DOHH2 (cell line): ENCODE data around the gene OR8U1.

Experiments used
- H3F3A ChIP-seq: fragments of 200-600 bp; sonication (generic), shearing (Covaris generic); 2 replicates; pipeline ENCODE4 v1.6.0; 2016; ENCODE audit warnings: antibody characterized with exemption, mild to moderate bottlenecking; ENCODE audit not compliant: control insufficient read depth, insufficient read depth
- H3K27ac ChIP-seq: fragments of 200-600 bp; sonication (generic); 2 replicates; pipeline ENCODE4 v1.5.1; 2014; ENCODE audit warnings: low read depth, mild to moderate bottlenecking, low read length, moderate library complexity
- H3K27me3 ChIP-seq: fragments of 200-600 bp; sonication (generic); 2 replicates; pipeline ENCODE4 v1.6.1; 2014; ENCODE audit warnings: mild to moderate bottlenecking, low read length, mixed read lengths; ENCODE audit not compliant: control insufficient read depth
- H3K36me3 ChIP-seq: fragments of 200-600 bp; sonication (generic); 2 replicates; pipeline ENCODE4 v1.6.1; 2014; ENCODE audit warnings: mild to moderate bottlenecking, low read length, moderate library complexity, mixed read lengths; ENCODE audit not compliant: control insufficient read depth
- H3K4me1 ChIP-seq: fragments of 200-600 bp; sonication (generic); 2 replicates; pipeline ENCODE4 v1.6.1; 2014; ENCODE audit warnings: mild to moderate bottlenecking, low read length, mixed read lengths; ENCODE audit not compliant: control insufficient read depth
- H3K4me2 ChIP-seq: fragments of 200-600 bp; sonication (generic); 2 replicates; pipeline ENCODE4 v1.6.0; 2014; ENCODE audit warnings: mild to moderate bottlenecking, low read length, moderate library complexity
- H3K4me3 ChIP-seq: fragments of 200-600 bp; sonication (generic); 2 replicates; pipeline ENCODE4 v1.5.1; 2014; ENCODE audit warnings: mild to moderate bottlenecking, low read length, mixed read lengths
- H3K79me2 ChIP-seq: fragments of 200-600 bp; sonication (generic); 2 replicates; pipeline ENCODE4 v1.6.1; 2014; ENCODE audit warnings: mild to moderate bottlenecking, low read length, mixed read lengths; ENCODE audit not compliant: control insufficient read depth
- H3K9me2 ChIP-seq: fragments of 200-600 bp; sonication (generic); replicated peaks from 2 replicates; pipeline ENCODE4 v1.6.1; 2014; ENCODE audit warnings: mild to moderate bottlenecking, low read length, mixed read lengths; ENCODE audit not compliant: control insufficient read depth
- H3K9me3 ChIP-seq: fragments of 200-600 bp; sonication (generic); 2 replicates; pipeline ENCODE4 v1.6.1; 2014; ENCODE audit warnings: antibody characterized with exemption, low read length, mixed read lengths; ENCODE audit not compliant: control insufficient read depth, insufficient read depth
- H4K20me1 ChIP-seq: fragments of 200-600 bp; sonication (generic); 2 replicates; pipeline ENCODE4 v1.6.0; 2014; ENCODE audit warnings: low read depth, mild to moderate bottlenecking, antibody characterized with exemption, low read length, moderate library complexity; ENCODE audit not compliant: control insufficient read depth, insufficient read depth
- EZH2phosphoT487 ChIP-seq: fragments of 200-600 bp; sonication (generic); IDR thresholded peaks from 2 replicates; pipeline ENCODE4 v1.6.1; 2017; ENCODE audit warnings: borderline replicate concordance, mild to moderate bottlenecking, antibody characterized with exemption, low read length, moderate library complexity, mixed read lengths
- TF ChIP-seq, protein P1 (sequence below): fragments of 200-600 bp; sonication (generic); IDR thresholded peaks from one replicate; pipeline ENCODE4 v1.5.1; 2014; ENCODE audit warnings: antibody characterized with exemption, mild to moderate bottlenecking, low read depth, low read length; ENCODE audit not compliant: poor library complexity, severe bottlenecking

OR8U1 gene

GRCh38 chr11:56340289-56340688, 35.1 kb upstream of the OR8U1 start:
- Histone ChIP-seq H3K36me3 (no peaks in the 10 kb centered on the region), H3K27me3 (no peaks in the 10 kb centered on the region), H3K9me2 (no peaks in the 10 kb centered on the region; the same call in 1 of the 2 replicates), H3K27ac (no peak overlapping the region), H4K20me1 (no peaks in the 10 kb centered on the region), H3K9me3 (no peaks in the 10 kb centered on the region), H3K79me2 (no peaks in the 10 kb centered on the region), H3K4me2 (no peak overlapping the region), H3F3A (no peaks in the 10 kb centered on the region), H3K4me3 (no peak overlapping the region), H3K4me1 (no peaks in the 10 kb centered on the region)
- no peak for TF ChIP-seq EZH2phosphoT487
- TF ChIP-seq, protein P1, sequence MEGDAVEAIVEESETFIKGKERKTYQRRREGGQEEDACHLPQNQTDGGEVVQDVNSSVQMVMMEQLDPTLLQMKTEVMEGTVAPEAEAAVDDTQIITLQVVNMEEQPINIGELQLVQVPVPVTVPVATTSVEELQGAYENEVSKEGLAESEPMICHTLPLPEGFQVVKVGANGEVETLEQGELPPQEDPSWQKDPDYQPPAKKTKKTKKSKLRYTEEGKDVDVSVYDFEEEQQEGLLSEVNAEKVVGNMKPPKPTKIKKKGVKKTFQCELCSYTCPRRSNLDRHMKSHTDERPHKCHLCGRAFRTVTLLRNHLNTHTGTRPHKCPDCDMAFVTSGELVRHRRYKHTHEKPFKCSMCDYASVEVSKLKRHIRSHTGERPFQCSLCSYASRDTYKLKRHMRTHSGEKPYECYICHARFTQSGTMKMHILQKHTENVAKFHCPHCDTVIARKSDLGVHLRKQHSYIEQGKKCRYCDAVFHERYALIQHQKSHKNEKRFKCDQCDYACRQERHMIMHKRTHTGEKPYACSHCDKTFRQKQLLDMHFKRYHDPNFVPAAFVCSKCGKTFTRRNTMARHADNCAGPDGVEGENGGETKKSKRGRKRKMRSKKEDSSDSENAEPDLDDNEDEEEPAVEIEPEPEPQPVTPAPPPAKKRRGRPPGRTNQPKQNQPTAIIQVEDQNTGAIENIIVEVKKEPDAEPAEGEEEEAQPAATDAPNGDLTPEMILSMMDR = no peak

GRCh38 chr11:56345739-56346138, 29.7 kb upstream of the OR8U1 start, which contains the start of gene OR8K1:
OR8K1 (plus strand) TSS chr11:56346039; CDS start chr11:56346039, 0 bp downstream.
- no peaks in the 10 kb centered on the region for H3K9me3 ChIP-seq
- no peak within 1 kb of the TSS for H3K27ac ChIP-seq
- H3K4me3 ChIP-seq = no peak within 1 kb of the TSS
- no peaks in the 10 kb centered on the region for H3K9me2 ChIP-seq
- no peaks in the 10 kb centered on the region for H3K27me3 ChIP-seq
- H3F3A ChIP-seq = no peaks in the 10 kb centered on the region
- no peak for TF ChIP-seq EZH2phosphoT487
- TF ChIP-seq, protein P1 = no peak
- no peaks in the 10 kb centered on the region for H3K79me2 ChIP-seq
- no peak within 1 kb of the TSS for H3K4me2 ChIP-seq
- H3K4me1 ChIP-seq = no peaks in the 10 kb centered on the region
- H3K36me3 ChIP-seq = no peaks in the 10 kb centered on the region
- H4K20me1 ChIP-seq = no peaks in the 10 kb centered on the region

- TF ChIP-seq, protein P1 = no peak
- TF ChIP-seq EZH2phosphoT487 = no peak
- H3K4me2 ChIP-seq = no peak within 1 kb of the TSS
- H3K9me3 ChIP-seq = no peaks in the 10 kb centered on the region
- H3K9me2 ChIP-seq = no peaks in the 10 kb centered on the region
- no peak within 1 kb of the TSS for H3K27ac ChIP-seq
- no peak within 1 kb of the TSS for H3K4me3 ChIP-seq
- no peaks in the 10 kb centered on the region for H3K27me3 ChIP-seq
- no peaks in the 10 kb centered on the region for H3K4me1 ChIP-seq
- no peaks in the 10 kb centered on the region for H3F3A ChIP-seq
- no peaks in the 10 kb centered on the region for H3K79me2 ChIP-seq
- no peaks in the 10 kb centered on the region for H4K20me1 ChIP-seq
- H3K36me3 ChIP-seq = no peaks in the 10 kb centered on the region
Observed at GRCh38 chr11:56353991-56354390, 21.4 kb upstream of the OR8U1 start, which contains the start of gene OR8J1. OR8J1 (plus strand) TSS chr11:56354291; CDS start chr11:56360247, 5,956 bp downstream.
